NT2/D1 (cell line): Measurements from ENCODE around the gene OR52N5.

Experiments
- DNase-seq: peaks from one replicate; pipeline ENCODE4 v3.0.0-alpha.2; 2011; ENCODE audit warnings: low read depth, low spot score
- H3K27me3 ChIP-seq: 2 replicates; pipeline ENCODE4 v1.6.0; 2011; ENCODE audit warnings: mild to moderate bottlenecking; ENCODE audit not compliant: insufficient read length, insufficient read depth
- H3K36me3 ChIP-seq: 2 replicates; pipeline ENCODE4 v1.6.1; 2011; ENCODE audit warnings: mild to moderate bottlenecking, low read length, mixed read lengths; ENCODE audit not compliant: insufficient read depth, insufficient read length
- H3K4me1 ChIP-seq: 2 replicates; pipeline ENCODE4 v1.5.1; 2011; ENCODE audit not compliant: insufficient read depth, insufficient read length
- H3K4me3 ChIP-seq: 2 replicates; pipeline ENCODE4 v1.5.1; 2011; ENCODE audit warnings: low read depth; ENCODE audit not compliant: insufficient read length
- H3K9ac ChIP-seq: 2 replicates; pipeline ENCODE4 v1.6.0; 2011; ENCODE audit warnings: low read depth; ENCODE audit not compliant: insufficient read length
- H3K9me3 ChIP-seq: 2 replicates; pipeline ENCODE4 v1.5.1; 2011; ENCODE audit warnings: mild to moderate bottlenecking, low read length; ENCODE audit not compliant: insufficient read depth
- SUZ12 ChIP-seq: IDR thresholded peaks from 2 replicates; pipeline ENCODE4 v1.6.1; 2011; ENCODE audit not compliant: insufficient read length, insufficient read depth; ENCODE audit errors: extremely low read depth
- YY1 ChIP-seq: IDR thresholded peaks from 2 replicates; pipeline ENCODE4 v1.6.1; 2011; ENCODE audit not compliant: insufficient read length, insufficient read depth
- ZNF274 ChIP-seq: IDR thresholded peaks from 2 replicates; pipeline ENCODE4 v1.6.1; 2011; ENCODE audit warnings: mild to moderate bottlenecking, low read depth, low read length

OR52N5 gene

GRCh38 chr11:5738431-5738830 is 44.7 kb downstream of the OR52N5 start:
- no peak overlapping the region for H3K9ac ChIP-seq
- no peak overlapping the region for H3K4me3 ChIP-seq
- no peak for TF ChIP-seq YY1
- no peak for TF ChIP-seq SUZ12
- TF ChIP-seq ZNF274 = no peak
- H3K27me3 ChIP-seq = no peaks in the 10 kb centered on the region
- no peaks in the 10 kb centered on the region for H3K9me3 ChIP-seq
- no peak for DNase-seq
- H3K36me3 ChIP-seq = no peaks in the 10 kb centered on the region
- no peaks in the 10 kb centered on the region for H3K4me1 ChIP-seq

- Histone ChIP-seq H3K4me1 (no peaks in the 10 kb centered on the region), H3K9ac (no peak overlapping the region), H3K4me3 (no peak overlapping the region), H3K9me3 (no peaks in the 10 kb centered on the region), H3K36me3 (no peaks in the 10 kb centered on the region), H3K27me3 (no peaks in the 10 kb centered on the region)
- DNase-seq = no peak
- TF ChIP-seq YY1 (no peak), ZNF274 (no peak), SUZ12 (no peak)
Observed at GRCh38 chr11:5737670-5738392, 45.3 kb downstream of the OR52N5 start.

- TF ChIP-seq YY1 (no peak), ZNF274 (no peak), SUZ12 (no peak)
- no peaks in the 10 kb centered on the region for H3K9me3 ChIP-seq
- DNase-seq = no peak
- no peaks in the 10 kb centered on the region for H3K36me3 ChIP-seq
- no peak overlapping the region for H3K4me3 ChIP-seq
- H3K27me3 ChIP-seq = no peaks in the 10 kb centered on the region
- H3K4me1 ChIP-seq = no peaks in the 10 kb centered on the region
- no peak overlapping the region for H3K9ac ChIP-seq
Observed at GRCh38 chr11:5737091-5737490, 46.1 kb downstream of the OR52N5 start.

GRCh38 chr11:5736396-5736795 is 46.8 kb downstream of the OR52N5 start, which contains the start of gene OR56B1:
Gene OR56B1 (plus strand): TSS chr11:5736448. CDS start chr11:5736517, 69 bp downstream.
- TF ChIP-seq ZNF274 = no peak
- no peak for TF ChIP-seq YY1
- TF ChIP-seq SUZ12 = no peak
- DNase-seq = no peak

GRCh38 chr11:5727691-5728090 is 55.5 kb downstream of the OR52N5 start:
- Histone ChIP-seq H3K9ac (no peak overlapping the region), H3K36me3 (no peaks in the 10 kb centered on the region), H3K4me1 (no peaks in the 10 kb centered on the region), H3K4me3 (no peak overlapping the region), H3K27me3 (no peaks in the 10 kb centered on the region), H3K9me3 (no peaks in the 10 kb centered on the region)
- TF ChIP-seq SUZ12 (no peak), YY1 (no peak), ZNF274 (no peak)
- no peak for DNase-seq

More at GRCh38 chr11:5736396-5736795, 46.8 kb downstream of the OR52N5 start, which contains the start of gene OR56B1:
- Histone ChIP-seq H3K9ac (no peak within 1 kb of the TSS), H3K4me3 (no peak within 1 kb of the TSS), H3K36me3 (no peaks in the 10 kb centered on the region), H3K4me1 (no peaks in the 10 kb centered on the region), H3K9me3 (no peaks in the 10 kb centered on the region), H3K27me3 (no peaks in the 10 kb centered on the region)

- H3K9me3 ChIP-seq = no peaks in the 10 kb centered on the region
- no peaks in the 10 kb centered on the region for H3K36me3 ChIP-seq
- H3K4me1 ChIP-seq = no peaks in the 10 kb centered on the region
- H3K4me3 ChIP-seq = no peak overlapping the region
- no peak for DNase-seq
- TF ChIP-seq YY1 = no peak
- TF ChIP-seq ZNF274 = no peak
- no peak for TF ChIP-seq SUZ12
- no peak overlapping the region for H3K9ac ChIP-seq
- H3K27me3 ChIP-seq = no peaks in the 10 kb centered on the region
Observed at GRCh38 chr11:5726351-5726750, 56.8 kb downstream of the OR52N5 start.
